GM20000 (cell line): ENCODE results near the gene PARP3.

Experiments used
- DNase-seq: peaks from one replicate; pipeline ENCODE4 v3.0.0; 2012; ENCODE audit warnings: low spot score
- TF ChIP-seq, protein P1 (sequence below): IDR thresholded peaks from 2 replicates; pipeline ENCODE4 v1.5.1; 2012; ENCODE audit warnings: mild to moderate bottlenecking, control low read depth; ENCODE audit errors: extremely low read depth, missing control alignments

Gene PARP3

DNA sequence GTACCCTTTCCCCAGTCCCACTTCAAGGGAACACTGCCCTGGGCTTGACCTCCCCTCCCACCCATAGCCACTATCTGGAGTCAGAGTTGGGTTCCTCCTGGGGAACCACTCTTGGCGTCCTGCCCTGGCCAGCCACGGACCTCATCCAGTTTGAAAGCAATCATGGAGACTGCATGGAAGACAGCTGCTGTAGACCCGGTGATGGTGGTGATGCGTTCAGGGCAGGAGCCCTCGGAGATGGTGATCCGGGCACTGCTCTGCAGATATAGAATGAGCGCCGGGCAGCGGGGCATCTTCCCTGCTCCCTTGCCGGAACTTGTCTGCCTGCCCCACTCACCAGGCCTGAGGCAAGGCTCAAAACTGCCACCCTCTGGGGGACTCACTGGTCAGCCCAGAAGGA lies 18.2 kb downstream of the PARP3 start:
- DNase-seq = no peak
- TF ChIP-seq, protein P1, sequence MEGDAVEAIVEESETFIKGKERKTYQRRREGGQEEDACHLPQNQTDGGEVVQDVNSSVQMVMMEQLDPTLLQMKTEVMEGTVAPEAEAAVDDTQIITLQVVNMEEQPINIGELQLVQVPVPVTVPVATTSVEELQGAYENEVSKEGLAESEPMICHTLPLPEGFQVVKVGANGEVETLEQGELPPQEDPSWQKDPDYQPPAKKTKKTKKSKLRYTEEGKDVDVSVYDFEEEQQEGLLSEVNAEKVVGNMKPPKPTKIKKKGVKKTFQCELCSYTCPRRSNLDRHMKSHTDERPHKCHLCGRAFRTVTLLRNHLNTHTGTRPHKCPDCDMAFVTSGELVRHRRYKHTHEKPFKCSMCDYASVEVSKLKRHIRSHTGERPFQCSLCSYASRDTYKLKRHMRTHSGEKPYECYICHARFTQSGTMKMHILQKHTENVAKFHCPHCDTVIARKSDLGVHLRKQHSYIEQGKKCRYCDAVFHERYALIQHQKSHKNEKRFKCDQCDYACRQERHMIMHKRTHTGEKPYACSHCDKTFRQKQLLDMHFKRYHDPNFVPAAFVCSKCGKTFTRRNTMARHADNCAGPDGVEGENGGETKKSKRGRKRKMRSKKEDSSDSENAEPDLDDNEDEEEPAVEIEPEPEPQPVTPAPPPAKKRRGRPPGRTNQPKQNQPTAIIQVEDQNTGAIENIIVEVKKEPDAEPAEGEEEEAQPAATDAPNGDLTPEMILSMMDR = no peak

DNA sequence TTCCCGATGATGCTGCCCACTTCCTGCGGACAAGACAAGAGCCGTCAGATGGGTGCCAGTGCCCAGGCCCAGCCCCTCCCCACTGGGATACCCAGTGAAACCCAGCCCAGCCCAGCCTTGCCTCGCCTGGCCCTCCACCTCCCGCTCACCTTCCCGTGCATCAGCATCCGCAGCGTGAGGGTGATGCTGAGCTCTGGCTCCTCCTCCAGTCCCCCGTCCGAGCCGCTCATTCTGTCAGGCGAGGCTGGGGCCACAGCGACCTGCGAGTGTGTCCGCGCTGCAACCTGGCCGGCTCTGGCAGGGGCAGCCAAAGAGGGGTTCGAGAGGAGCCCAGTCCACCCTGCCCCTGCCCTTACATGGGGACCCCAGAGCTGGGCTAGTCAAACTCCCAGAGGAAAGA lies 18.8 kb downstream of the PARP3 start:
- no peak for DNase-seq
- TF ChIP-seq, protein P1 = no peak

DNA sequence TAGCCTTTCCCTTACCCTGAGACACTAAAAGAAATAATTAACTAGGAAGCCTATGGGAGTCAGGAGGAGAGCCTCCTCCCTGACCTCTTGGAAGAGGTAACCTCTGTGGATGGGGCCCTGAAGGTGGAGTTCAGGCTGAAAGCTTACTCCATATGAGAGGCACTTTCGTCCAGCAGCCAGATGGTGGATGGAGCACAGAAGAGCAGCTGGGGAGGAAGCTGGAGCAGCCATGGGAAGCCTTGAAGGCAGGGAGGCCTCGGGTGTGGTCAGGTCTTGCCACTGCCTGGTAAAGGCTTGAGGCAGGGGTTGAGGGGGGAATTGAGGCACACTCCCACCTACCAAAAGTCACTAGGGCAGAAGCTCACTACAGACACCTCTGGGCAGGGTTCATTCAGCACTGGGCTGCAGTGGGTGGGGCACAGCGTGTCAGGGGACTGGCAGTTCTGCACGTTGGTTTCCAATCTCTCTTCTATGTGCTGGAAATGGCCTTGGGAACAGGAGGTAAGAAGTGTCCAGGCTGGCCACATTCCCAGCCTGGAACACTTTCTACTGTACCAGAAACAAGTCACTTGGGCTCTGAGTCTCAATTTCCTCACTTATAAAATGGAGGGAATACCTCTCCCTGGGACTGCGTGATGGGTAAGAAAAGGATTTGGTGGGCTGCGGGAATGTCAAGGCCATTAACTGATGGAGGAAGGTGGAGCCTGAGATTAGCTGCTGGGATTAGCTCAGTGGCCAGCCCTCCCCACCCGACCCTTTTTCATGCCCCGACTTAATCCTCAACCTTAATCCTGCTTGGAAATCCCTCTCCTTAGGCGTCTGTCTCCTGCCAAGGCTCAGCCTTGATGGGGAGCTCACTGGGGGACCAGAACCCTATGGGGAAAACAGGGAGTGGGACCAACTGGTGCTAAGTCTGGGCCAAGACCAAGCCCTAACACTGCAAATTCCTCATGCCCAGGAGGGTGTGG lies 19.7 kb downstream of the PARP3 start:
- TF ChIP-seq, protein P1 = no peak
- DNase-seq = no peak

DNA sequence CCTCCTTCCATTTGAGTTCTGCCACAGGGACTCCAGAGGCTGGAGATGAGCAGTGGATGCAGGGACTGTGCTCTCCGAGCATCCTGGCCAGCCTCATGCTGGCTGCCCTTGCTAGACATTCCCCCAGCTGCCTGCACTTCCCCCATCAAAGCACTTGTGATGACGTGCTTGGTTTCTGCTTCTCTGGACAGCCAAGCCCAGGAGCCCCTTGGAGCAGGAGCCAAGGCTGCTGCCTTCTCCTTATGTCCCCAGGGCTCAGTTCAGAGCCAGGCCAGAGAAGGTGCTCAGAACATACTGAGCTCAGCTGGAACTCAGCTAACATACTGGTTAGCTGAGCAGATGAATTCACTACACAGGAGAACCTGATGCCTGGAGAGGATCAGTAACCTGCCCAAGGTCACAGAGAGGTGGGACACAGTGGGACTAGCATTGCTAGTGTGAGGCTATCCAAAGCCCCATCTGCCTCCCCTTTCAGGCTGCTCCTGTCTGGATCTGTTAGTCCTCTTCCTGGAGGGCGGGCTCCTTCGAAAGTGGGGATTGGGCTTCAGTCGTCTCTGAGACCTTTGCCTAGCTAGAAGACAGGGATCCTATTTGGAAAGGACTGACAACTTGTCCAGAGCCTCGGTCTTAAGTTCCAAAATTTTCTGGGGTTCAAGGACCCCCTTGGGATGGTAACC lies 20.8 kb downstream of the PARP3 start:
- TF ChIP-seq, protein P1 = no peak
- DNase-seq = no peak

DNA sequence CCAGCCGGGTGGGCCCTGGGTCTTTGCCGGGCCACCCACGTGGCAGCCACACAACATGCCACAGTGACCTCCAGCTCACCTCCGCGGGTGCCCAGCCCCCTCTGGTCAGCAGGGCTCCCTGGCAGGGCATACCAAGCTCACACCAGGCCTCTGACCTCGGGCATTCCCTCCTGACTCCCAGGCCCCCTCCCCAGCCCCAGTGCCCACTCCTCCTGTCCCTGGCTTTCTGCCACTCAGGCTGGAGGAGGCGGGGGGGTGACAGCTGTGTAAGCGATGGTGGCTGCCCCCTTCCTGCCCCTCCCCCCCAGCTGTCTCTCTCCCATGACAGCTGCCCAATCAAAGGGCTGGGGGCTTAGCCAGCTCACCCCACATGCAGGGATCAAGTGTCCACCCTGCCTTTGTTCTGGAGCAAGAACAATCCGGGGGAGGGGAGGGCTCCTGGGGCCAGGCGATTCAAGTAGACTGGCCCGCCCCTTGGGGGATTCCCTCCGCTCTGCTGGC lies 21.8 kb downstream of the PARP3 start:
- no peak for DNase-seq
- TF ChIP-seq, protein P1 = no peak

DNA sequence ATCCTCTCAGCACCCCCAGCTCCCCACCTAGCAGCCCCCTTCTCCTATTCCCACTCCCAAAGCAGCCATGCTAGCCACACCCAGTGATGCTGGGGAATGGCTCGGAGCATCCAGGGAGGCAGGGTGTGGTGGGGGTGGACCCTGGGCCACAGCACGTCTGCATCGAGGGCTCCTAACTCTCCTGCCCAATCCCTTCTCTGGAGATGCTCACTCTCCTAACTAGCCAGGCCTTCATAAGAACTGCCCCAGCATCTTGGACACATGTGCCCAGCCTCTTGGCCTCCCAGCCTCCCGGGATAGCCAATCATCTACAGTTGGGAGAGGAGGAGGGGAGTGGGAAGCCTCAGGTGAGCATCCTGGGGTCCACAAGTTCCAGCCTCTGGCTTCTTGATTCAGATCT lies 22.4 kb downstream of the PARP3 start:
- TF ChIP-seq, protein P1 = no peak

DNA sequence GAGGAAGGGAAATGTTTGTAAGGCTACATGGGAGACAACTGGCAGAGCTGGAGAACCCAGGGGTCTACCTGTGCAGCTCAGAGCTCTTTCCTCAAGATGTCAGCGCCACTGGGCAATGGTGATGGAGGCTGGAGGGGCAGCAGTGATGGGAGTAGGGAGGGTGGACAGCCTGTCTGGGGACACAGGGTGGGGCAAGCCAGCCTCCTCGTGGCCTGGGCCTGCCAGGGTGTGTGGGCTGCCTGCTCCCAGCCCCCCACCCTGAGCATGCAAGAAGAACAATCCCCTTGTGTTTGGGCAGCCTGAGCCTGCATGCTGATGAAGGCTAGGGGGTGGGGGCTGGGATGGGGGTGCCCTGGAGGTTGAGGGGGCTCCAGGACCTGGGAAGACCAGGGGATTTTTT lies 23.9 kb downstream of the PARP3 start:
- TF ChIP-seq, protein P1 = no peak
- peak; percentile 8 for DNase-seq

More for the DNA sequence above, 22.4 kb downstream of the PARP3 start:
- DNase-seq = no peak
